Suppressor macrophage (primary cell): ENCODE results near the gene DPH1.

Source experiments
- DNase-seq, 4 experiments: peaks; one replicate each; pipeline ENCODE4 v3.0.0-alpha.2; 2020 to 2022

Gene DPH1

GRCh38 chr17:2027528-2028233 lies 2.3 kb upstream of the DPH1 start:
- DNase-seq: no peak

GRCh38 chr17:2028234-2028614 lies 1.7 kb upstream of the DPH1 start:
- no peak for DNase-seq

- peak in 1 of 4 experiments; percentile 16 for DNase-seq
Observed at GRCh38 chr17:2028737-2029136, 1.2 kb upstream of the DPH1 start.

GRCh38 chr17:2030779-2031163 lies 818 bp downstream of the DPH1 start:
- peak in 1 of 4 experiments; percentile 85 for DNase-seq

GRCh38 chr17:2033153-2033552 lies 3.2 kb downstream of the DPH1 start:
- DNase-seq: no peak

GRCh38 chr17:2034157-2034556 lies 4.2 kb downstream of the DPH1 start:
- DNase-seq: no peak

GRCh38 chr17:2034806-2035540 lies 5.0 kb downstream of the DPH1 start:
- DNase-seq: no peak

GRCh38 chr17:2035541-2036488 lies 5.9 kb downstream of the DPH1 start:
- no peak for DNase-seq

GRCh38 chr17:2037155-2037554 lies 7.2 kb downstream of the DPH1 start:
- DNase-seq: no peak

GRCh38 chr17:2040219-2040827 lies 10.4 kb downstream of the DPH1 start:
- no peak for DNase-seq

- no peak for DNase-seq
Observed at GRCh38 chr17:2040942-2041560, 11.1 kb downstream of the DPH1 start.

GRCh38 chr17:2041561-2042389 lies 11.8 kb downstream of the DPH1 start, which contains the start of gene OVCA2:
TSS of gene OVCA2 (plus strand) at chr17:2042022. CDS start at chr17:2042048, 26 bp downstream.
- peak; percentile 94 to 97 (median 96) for DNase-seq

- DNase-seq: peak in 2 of 4 experiments; percentile 36 to 37
Observed at GRCh38 chr17:2042390-2042847, 12.5 kb downstream of the DPH1 start.

- DNase-seq: no peak
Observed at GRCh38 chr17:2042933-2043332, 13.0 kb downstream of the DPH1 start.

GRCh38 chr17:2043785-2044184 lies 13.8 kb downstream of the DPH1 start:
- no peak for DNase-seq

- no peak for DNase-seq
Observed at GRCh38 chr17:2044263-2044894, 14.4 kb downstream of the DPH1 start.

GRCh38 chr17:2047590-2047989 lies 17.6 kb downstream of the DPH1 start:
- no peak for DNase-seq

- DNase-seq: no peak
Observed at GRCh38 chr17:2048805-2049204, 18.9 kb downstream of the DPH1 start.

- peak; percentile 84 to 93 (median 88) for DNase-seq
Observed at GRCh38 chr17:2049333-2050299, 19.7 kb downstream of the DPH1 start.
